ENCODE results near the gene PPIP5K1.

Gene PPIP5K1

GRCh38 chr15:43492673-43493601 lies 97.1 kb downstream of the PPIP5K1 start, which contains the start of gene TP53BP1:
TP53BP1 (minus strand) TSS chr15:43493156; CDS start chr15:43493043, 113 bp downstream.
- peak; percentile 50 to 98 (median 92) for DNase-seq

- DNase-seq, result no peak
Measured at GRCh38 chr15:43492266-43492665, 97.7 kb downstream of the PPIP5K1 start.

- DNase-seq, result no peak
Measured at GRCh38 chr15:43489191-43489590, 100.8 kb downstream of the PPIP5K1 start.

- DNase-seq, result no peak
Measured at GRCh38 chr15:43488790-43489189, 101.2 kb downstream of the PPIP5K1 start.

GRCh38 chr15:43487271-43487895 lies 102.6 kb downstream of the PPIP5K1 start:
- no peak for DNase-seq

GRCh38 chr15:43484455-43484854 lies 105.6 kb downstream of the PPIP5K1 start:
- no peak for DNase-seq

All from anterior cingulate cortex (tissue), 58 donors.